GM21528 (cell line): ENCODE measurements around the gene MINDY4.

ENCODE experiments used
- ATAC-seq: cut with Tn5 transposase; IDR thresholded peaks from one replicate; pipeline ENCODE4 v1.9.1; 2021; ENCODE audit warnings: mild to moderate bottlenecking, moderate library complexity; ENCODE audit not compliant: unreplicated experiment, low FRiP score

Gene MINDY4

GRCh38 chr7:30910411-30911073, 139.3 kb downstream of the MINDY4 start:
- no peak for ATAC-seq

GRCh38 chr7:30911133-30911532, 139.9 kb downstream of the MINDY4 start:
- ATAC-seq, result no peak

GRCh38 chr7:30911561-30911969, 140.3 kb downstream of the MINDY4 start, which contains the start of gene AQP1:
AQP1 (plus strand) TSS chr7:30911853; CDS start chr7:30911910, 57 bp downstream.
- ATAC-seq, result no peak

- ATAC-seq, result no peak
Observed at GRCh38 chr7:30912021-30912730, 141.0 kb downstream of the MINDY4 start.

- ATAC-seq, result no peak
Observed at GRCh38 chr7:30912731-30912985, 141.4 kb downstream of the MINDY4 start.

- ATAC-seq, result no peak
Observed at GRCh38 chr7:30912986-30913811, 142.0 kb downstream of the MINDY4 start.

- no peak for ATAC-seq
Observed at GRCh38 chr7:30913821-30914515, 142.8 kb downstream of the MINDY4 start.

- ATAC-seq, result no peak
Observed at GRCh38 chr7:30914596-30914995, 143.4 kb downstream of the MINDY4 start.

- no peak for ATAC-seq
Observed at GRCh38 chr7:30915005-30915601, 143.9 kb downstream of the MINDY4 start.

- ATAC-seq, result no peak
Observed at GRCh38 chr7:30915751-30916150, 144.5 kb downstream of the MINDY4 start.

GRCh38 chr7:30916255-30916654, 145.0 kb downstream of the MINDY4 start:
- ATAC-seq, result no peak

GRCh38 chr7:30916767-30917166, 145.6 kb downstream of the MINDY4 start:
- ATAC-seq, result no peak

GRCh38 chr7:30917216-30917893, 146.1 kb downstream of the MINDY4 start:
- no peak for ATAC-seq

- no peak for ATAC-seq
Observed at GRCh38 chr7:30918676-30919075, 147.5 kb downstream of the MINDY4 start.

GRCh38 chr7:30920021-30920583, 148.9 kb downstream of the MINDY4 start:
- ATAC-seq, result no peak

GRCh38 chr7:30920584-30921539, 149.6 kb downstream of the MINDY4 start:
- no peak for ATAC-seq

- no peak for ATAC-seq
Observed at GRCh38 chr7:30921540-30922401, 150.6 kb downstream of the MINDY4 start.

- no peak for ATAC-seq
Observed at GRCh38 chr7:30922596-30922995, 151.4 kb downstream of the MINDY4 start.
